ENCODE data around the gene TAPBPL.

TAPBPL gene

GRCh38 chr12:6440391-6440790 is 11.5 kb upstream of the TAPBPL start:
- TF ChIP-seq FOXM1 (IDR thresholded peaks at IDR 0.05; ENCODE audit: borderline replicate concordance, low read depth) (no peak), TAF1 (IDR thresholded peaks at IDR 0.05; ENCODE audit: low read depth) (no peak), NFIC (IDR thresholded peaks at IDR 0.05) (no peak), RAD21 (IDR thresholded peaks at IDR 0.05; ENCODE audit: low read depth) (no peak), USF1 (IDR thresholded peaks at IDR 0.05) (no peak), MAX (IDR thresholded peaks at IDR 0.05) (no peak), TEAD4 (IDR thresholded peaks at IDR 0.05) (no peak), REST (IDR thresholded peaks at IDR 0.05; ENCODE audit: low read depth) (no peak), YY1 (IDR thresholded peaks at IDR 0.05; ENCODE audit: low read depth) (no peak), EGR1 (IDR thresholded peaks at IDR 0.05) (no peak), EP300 (IDR thresholded peaks at IDR 0.05; ENCODE audit: borderline replicate concordance) (no peak)

- TF ChIP-seq EGR1 (IDR thresholded peaks at IDR 0.05) (no peak), TEAD4 (IDR thresholded peaks at IDR 0.05) (no peak), EP300 (IDR thresholded peaks at IDR 0.05; ENCODE audit: borderline replicate concordance) (no peak), USF1 (IDR thresholded peaks at IDR 0.05) (no peak), ZBTB7A (IDR thresholded peaks at IDR 0.05; ENCODE audit: low read depth) (no peak), NFIC (IDR thresholded peaks at IDR 0.05) (no peak), REST (IDR thresholded peaks at IDR 0.05; ENCODE audit: low read depth) (no peak), TAF1 (IDR thresholded peaks at IDR 0.05; ENCODE audit: low read depth) (no peak), YY1 (IDR thresholded peaks at IDR 0.05; ENCODE audit: low read depth) (no peak), TCF12 (IDR thresholded peaks at IDR 0.05; ENCODE audit: low read depth) (no peak), MAX (IDR thresholded peaks at IDR 0.05) (no peak), CREB1 (IDR thresholded peaks at IDR 0.05; ENCODE audit: low read depth) (no peak), CEBPB (IDR thresholded peaks at IDR 0.05) (no peak), FOXM1 (IDR thresholded peaks at IDR 0.05; ENCODE audit: borderline replicate concordance, low read depth) (no peak)
Observed at GRCh38 chr12:6442836-6443235, 9.0 kb upstream of the TAPBPL start.

GRCh38 chr12:6443361-6443983 is 8.4 kb upstream of the TAPBPL start:
- TF ChIP-seq EGR1 (IDR thresholded peaks at IDR 0.05) (no peak), ZBTB7A (IDR thresholded peaks at IDR 0.05; ENCODE audit: low read depth) (no peak), MAX (IDR thresholded peaks at IDR 0.05) (no peak), REST (IDR thresholded peaks at IDR 0.05; ENCODE audit: low read depth) (no peak), FOXM1 (IDR thresholded peaks at IDR 0.05; ENCODE audit: borderline replicate concordance, low read depth) (no peak), NFIC (IDR thresholded peaks at IDR 0.05) (no peak), TEAD4 (IDR thresholded peaks at IDR 0.05) (no peak), EP300 (IDR thresholded peaks at IDR 0.05; ENCODE audit: borderline replicate concordance) (no peak), TCF12 (IDR thresholded peaks at IDR 0.05; ENCODE audit: low read depth) (no peak), TAF1 (IDR thresholded peaks at IDR 0.05; ENCODE audit: low read depth) (no peak), CEBPB (IDR thresholded peaks at IDR 0.05) (no peak), USF1 (IDR thresholded peaks at IDR 0.05) (no peak), CREB1 (IDR thresholded peaks at IDR 0.05; ENCODE audit: low read depth) (no peak), YY1 (IDR thresholded peaks at IDR 0.05; ENCODE audit: low read depth) (no peak), RAD21 (IDR thresholded peaks at IDR 0.05; ENCODE audit: low read depth) (no peak)

Data from Ishikawa (cell line).